NCI-H1930 (cell line): ENCODE results near the gene BTBD8.
"Not testable (repeated sequence)": the region's sequence is repeated elsewhere in the genome, so short reads cannot be mapped to it uniquely, and the experiment has no call there.

Experiments
- DNase-seq, 2 experiments: peaks; one replicate each; lab custom pipeline; 2025; lab: John Stamatoyannopoulos, UW

Gene BTBD8

DNA sequence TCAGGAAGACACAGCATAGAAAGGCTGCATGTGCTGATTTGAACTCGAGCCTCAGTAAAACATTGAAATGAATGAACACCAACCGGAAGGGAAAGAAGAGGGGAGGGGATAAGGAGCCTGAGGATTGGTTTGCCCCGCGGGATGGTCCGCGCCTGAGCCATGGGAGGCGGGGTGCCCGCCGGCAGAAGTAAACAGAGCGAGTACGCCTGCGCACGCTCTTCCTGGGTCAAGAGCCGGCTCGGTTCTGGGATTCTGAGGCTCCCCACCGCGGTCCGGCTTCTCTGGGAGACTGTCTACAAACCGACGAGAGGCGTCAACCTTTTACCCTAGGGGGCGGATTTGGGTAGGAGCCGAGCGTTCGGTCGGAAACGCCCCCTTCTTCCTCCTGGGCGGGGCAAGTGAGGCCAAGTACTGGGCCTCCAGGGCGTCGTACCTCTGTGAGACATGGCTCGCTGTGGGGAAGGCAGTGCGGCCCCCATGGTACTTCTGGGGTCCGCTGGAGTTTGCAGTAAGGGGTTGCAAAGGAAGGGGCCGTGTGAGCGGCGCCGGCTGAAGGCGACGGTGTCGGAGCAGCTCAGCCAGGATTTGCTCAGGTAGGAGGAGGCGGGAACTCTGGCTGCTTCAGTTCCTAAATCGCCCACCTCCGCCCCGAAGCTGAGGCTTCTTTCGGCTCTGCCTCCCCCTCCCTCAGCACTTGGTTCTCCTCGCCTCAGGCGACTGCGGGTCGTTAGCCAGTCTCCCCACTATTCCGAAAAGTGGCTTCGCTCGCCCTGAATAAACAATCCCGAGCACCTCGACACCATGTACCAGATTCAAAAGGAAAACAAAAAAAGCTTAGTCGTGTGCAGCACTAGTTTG, at the start of gene BTBD8:
TSS of gene BTBD8 (plus strand) at position 218 of the 858 bp plus-strand sequence. CDS start at position 445, 227 bp downstream.
- DNase-seq: peak; percentile 47 to 68

GRCh38 chr1:92030656-92031107, 49.5 kb upstream of the BTBD8 start:
- DNase-seq: no peak

GRCh38 chr1:92031281-92032110, 48.6 kb upstream of the BTBD8 start:
- no peak for DNase-seq

DNA sequence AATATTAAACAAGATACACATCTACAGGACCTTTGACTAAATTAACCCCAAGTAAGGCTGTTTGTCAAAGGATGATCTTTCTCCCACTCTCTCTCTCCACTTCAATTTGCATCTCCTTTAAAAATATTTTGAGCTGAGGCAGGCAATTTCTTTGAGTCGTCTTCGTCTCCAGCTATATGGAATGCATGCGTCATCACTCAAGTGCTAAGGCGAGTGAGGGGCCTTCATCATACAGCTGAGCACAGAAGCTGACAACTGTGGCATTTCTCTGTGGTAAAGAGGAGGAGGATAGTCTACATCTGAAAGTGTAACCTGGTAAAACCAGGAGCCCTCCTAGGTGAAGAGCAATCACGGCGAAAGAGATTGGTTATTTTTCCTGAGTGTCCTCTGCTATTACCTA, 42.7 kb upstream of the BTBD8 start:
- DNase-seq: no peak

- DNase-seq: no peak
Observed at GRCh38 chr1:92038695-92039346, 41.3 kb upstream of the BTBD8 start.

DNA sequence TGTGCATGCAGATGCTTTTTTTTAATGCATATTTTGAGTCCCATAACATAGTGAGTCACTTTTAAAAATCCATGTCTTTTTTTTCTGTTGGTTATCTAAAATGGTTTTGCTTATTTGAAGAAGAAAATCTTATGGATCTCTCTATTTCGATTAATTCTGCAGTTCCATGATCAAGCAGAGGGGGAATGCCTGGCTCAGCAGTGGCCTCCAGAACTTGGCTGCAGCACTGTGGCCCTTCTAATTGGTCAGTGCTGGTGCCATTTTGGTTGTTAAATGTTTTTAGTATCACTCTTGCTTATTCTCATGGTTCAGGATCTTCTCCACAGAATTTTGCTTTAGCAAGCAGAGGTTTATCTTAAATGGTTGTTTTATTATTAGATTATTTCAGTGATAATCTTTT, 39.2 kb upstream of the BTBD8 start:
- DNase-seq: no peak

DNA sequence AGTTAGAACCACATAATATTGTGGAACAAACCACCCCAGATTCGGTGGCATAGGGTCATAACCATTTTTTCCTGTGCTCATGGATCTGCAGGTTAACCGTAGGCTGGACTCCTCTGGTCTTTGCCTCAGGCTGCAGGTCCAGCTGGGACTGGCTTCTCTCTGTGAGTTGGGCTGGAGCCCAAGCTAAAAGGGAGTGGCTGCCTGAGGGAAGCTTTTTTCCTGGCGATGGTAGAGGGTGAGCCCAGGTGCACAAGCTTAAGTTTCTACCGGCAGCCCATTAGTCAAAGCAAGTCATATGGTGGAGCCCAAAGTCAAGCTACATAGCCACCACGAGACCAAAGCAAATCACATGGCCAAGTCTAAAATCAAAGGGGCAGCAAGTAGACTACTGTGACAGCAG, 36.5 kb upstream of the BTBD8 start:
- DNase-seq: no peak

- DNase-seq: no peak
Observed at GRCh38 chr1:92045766-92046495, 34.2 kb upstream of the BTBD8 start.

DNA sequence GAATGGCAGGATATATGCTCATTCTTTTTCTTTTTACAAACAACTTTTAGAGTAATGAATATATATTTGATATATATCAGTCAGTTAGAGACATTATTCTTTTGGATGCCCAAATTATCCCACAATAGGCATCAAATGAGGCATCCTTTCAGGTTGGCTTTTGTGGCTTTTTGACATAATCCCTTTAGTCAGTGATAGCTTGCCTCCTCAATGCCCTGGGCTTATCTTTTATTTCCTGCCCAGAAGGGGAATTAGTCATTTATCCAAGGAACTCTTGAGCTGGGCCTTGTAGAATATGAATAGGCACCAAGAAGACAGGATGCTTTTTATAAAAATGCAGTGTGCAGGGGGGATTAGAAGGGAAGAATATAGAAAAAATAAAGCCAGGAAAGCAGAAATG, 28.2 kb upstream of the BTBD8 start:
- DNase-seq: no peak

GRCh38 chr1:92065042-92065441, 15.1 kb upstream of the BTBD8 start:
- no peak for DNase-seq

GRCh38 chr1:92066321-92066720, 13.8 kb upstream of the BTBD8 start:
- DNase-seq: no peak

- DNase-seq: no peak
Observed at GRCh38 chr1:92070892-92071291, 9.3 kb upstream of the BTBD8 start.

DNA sequence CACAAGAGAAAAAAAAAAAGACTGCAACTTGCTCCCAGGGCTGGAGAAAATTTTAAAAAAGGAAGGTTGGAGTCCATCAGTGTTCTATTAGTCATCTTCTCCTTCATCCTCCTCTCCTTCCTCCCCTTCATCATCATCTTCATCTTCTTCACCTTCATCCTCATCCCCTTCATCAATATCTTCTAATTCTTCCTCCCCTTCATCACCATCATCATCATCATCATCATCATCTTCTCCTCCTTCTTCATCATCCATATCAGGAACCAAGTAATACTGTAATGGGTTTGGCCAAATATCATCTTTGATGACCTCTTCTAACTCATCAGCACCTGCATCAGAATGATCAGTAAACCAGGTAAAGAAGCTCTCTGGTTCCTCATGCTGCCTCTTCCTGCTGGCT, 5.7 kb upstream of the BTBD8 start:
- not testable (repeated sequence) for DNase-seq

- no peak for DNase-seq
Observed at GRCh38 chr1:92075311-92075710, 4.8 kb upstream of the BTBD8 start, which contains the start of gene SETSIP. Gene SETSIP, minus strand, starts transcription at chr1:92075411. Its CDS starts 0 bp downstream, at chr1:92075411.

- DNase-seq: no peak
Observed at GRCh38 chr1:92076363-92076762, 3.8 kb upstream of the BTBD8 start.

DNA sequence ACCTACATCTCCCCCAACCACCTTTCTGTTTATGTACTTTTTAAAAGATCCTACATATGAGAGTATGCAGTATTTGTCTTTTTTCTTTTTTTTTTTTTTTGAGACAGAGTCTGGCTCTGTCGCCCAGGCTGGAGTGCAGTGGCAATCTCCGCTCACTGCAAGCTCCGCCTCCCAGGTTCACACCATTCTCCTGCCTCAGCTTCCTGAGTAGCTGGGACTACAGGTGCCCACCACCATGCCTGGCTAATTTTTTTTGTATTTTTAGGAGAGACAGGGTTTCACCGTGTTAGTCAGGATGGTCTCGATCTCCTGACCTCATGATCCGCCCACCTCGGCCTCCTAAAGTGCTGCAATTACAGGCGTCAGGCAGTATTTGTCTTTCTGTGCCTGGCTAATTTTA, 2.1 kb upstream of the BTBD8 start:
- not testable (repeated sequence) for DNase-seq

GRCh38 chr1:92079441-92079840, 704 bp upstream of the BTBD8 start:
- DNase-seq: no peak

DNA sequence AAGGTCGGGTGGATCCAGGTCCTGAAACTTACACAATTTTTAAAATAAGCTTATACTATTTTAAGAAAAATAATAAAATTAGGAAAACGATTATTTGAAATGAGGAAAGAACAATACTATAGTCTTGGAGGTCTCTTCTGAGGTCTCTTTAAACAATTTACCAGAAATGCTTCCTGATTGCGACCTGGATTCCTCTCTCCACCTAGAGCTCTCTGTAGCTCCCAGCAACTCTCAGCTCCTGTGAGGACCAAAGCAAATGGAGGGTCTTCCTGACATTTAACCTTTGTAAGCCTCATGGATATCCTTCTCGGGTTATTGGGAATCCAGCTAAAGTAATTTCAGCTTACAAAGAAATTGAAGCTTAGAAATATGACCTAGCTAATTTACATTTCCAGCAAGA, 886 bp downstream of the BTBD8 start:
- no peak for DNase-seq

DNA sequence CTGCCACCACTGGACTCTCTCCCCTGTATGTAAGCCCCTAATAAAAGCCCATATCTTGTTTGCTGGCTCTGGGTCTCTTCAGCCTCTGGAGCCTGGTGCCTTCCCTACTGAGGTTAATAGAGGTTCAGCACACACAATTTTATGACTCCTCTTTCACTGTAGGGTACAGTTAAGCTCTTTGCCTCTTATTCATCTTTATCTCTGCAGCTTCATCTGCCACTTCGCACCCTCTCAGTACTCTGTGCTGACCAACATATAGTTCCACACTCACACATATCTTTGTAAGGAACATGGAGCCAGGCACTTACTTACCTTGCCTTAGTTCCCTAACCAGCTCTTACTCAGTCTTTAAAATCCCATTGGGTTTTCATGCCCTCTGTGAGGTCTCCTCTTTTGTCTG, 4.5 kb downstream of the BTBD8 start:
- no peak for DNase-seq

- no peak for DNase-seq
Observed at GRCh38 chr1:92085727-92086126, 5.6 kb downstream of the BTBD8 start.

DNA sequence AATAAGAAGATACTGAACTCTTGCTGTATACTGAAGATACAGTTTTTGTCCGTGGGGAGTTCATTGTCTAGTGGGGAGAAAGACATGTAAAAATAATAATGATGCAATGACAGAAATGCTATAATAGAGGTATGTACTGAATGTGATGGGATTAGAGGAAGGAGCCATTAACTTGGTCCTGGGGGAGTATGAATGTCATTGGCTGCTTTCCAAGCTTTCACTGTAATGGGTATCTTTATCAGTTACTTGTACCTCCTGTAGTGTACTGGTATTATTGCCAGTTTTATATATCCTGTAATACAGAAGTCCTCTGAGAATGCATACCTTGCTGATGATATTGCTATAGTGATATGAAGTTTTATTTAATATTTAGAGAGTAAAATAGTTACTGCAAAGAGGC, 7.4 kb downstream of the BTBD8 start:
- no peak for DNase-seq

DNA sequence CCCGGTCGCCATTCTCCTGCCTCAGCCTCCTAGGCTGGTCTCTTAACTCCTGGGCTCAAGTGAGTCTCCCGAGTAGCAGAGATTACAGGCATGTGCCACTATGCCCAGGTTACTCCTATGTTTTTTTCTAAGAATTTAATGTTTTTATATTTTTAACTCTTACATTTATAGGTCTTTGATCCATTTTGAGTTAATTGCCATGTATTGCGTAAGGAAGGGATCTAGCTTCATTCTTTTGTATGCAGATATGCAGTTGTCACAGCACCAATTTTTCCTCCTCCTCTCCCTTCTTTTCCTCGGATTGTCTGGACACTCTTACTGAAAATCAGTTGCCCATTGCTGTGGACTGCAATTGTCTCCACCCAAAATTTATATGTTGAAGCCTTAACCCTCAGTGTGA, 11.5 kb downstream of the BTBD8 start:
- DNase-seq: no peak
